Activated CD8-positive, alpha-beta memory T cell treated with anti-CD3 and anti-CD28 coated beads, Interleukin-2, amount 50 U/mL, for 48 hours (primary cell): Measurements from ENCODE around the gene CACNG8.
"Not testable (repeated sequence)": the region's sequence is repeated elsewhere in the genome, so short reads cannot be mapped to it uniquely, and the experiment has no call there.

Source experiments
- DNase-seq: peaks from one replicate; pipeline ENCODE4 v3.0.0-alpha.2; 2020

Gene CACNG8

GRCh38 chr19:53962887-53963431 lies at the start of gene CACNG8:
Gene CACNG8, plus strand, starts transcription at chr19:53962937.
- no peak for DNase-seq

- DNase-seq, result no peak
These were observed 47.7 kb upstream of the CACNG8 start for GRCh38 chr19:53915000-53915399.

GRCh38 chr19:53916004-53916403 lies 46.7 kb upstream of the CACNG8 start:
- DNase-seq, result no peak

GRCh38 chr19:53917356-53917755 lies 45.4 kb upstream of the CACNG8 start:
- DNase-seq, result no peak

- DNase-seq, result no peak
These were observed 35.0 kb upstream of the CACNG8 start for GRCh38 chr19:53927739-53928138.

GRCh38 chr19:53936029-53936428 lies 26.7 kb upstream of the CACNG8 start:
- no peak for DNase-seq

GRCh38 chr19:53942001-53942786 lies 20.5 kb upstream of the CACNG8 start:
- peak; percentile 53 for DNase-seq

GRCh38 chr19:53944416-53944815 lies 18.3 kb upstream of the CACNG8 start:
- no peak for DNase-seq

GRCh38 chr19:53944933-53945332 lies 17.8 kb upstream of the CACNG8 start:
- DNase-seq, result no peak

GRCh38 chr19:53945441-53945840 lies 17.3 kb upstream of the CACNG8 start:
- no peak for DNase-seq

GRCh38 chr19:53945998-53946397 lies 16.7 kb upstream of the CACNG8 start:
- no peak for DNase-seq

- DNase-seq, result no peak
These were observed 15.1 kb upstream of the CACNG8 start for GRCh38 chr19:53947624-53948023.

GRCh38 chr19:53948611-53949010 lies 14.1 kb upstream of the CACNG8 start:
- DNase-seq, result not testable (repeated sequence)

- DNase-seq, result no peak
These were observed 11.3 kb upstream of the CACNG8 start for GRCh38 chr19:53951436-53951835.

GRCh38 chr19:53951947-53952346 lies 10.8 kb upstream of the CACNG8 start:
- no peak for DNase-seq

GRCh38 chr19:53953383-53953782 lies 9.4 kb upstream of the CACNG8 start:
- no peak for DNase-seq

- no peak for DNase-seq
These were observed 5.1 kb upstream of the CACNG8 start for GRCh38 chr19:53957448-53958167.

GRCh38 chr19:53958168-53958571 lies 4.6 kb upstream of the CACNG8 start:
- DNase-seq, result no peak

- DNase-seq, result no peak
These were observed 3.6 kb upstream of the CACNG8 start for GRCh38 chr19:53958823-53959757.

- no peak for DNase-seq
These were observed 2.5 kb upstream of the CACNG8 start for GRCh38 chr19:53960187-53960586.

- no peak for DNase-seq
These were observed 1.9 kb upstream of the CACNG8 start for GRCh38 chr19:53960886-53961285.

- no peak for DNase-seq
These were observed 997 bp upstream of the CACNG8 start for GRCh38 chr19:53961523-53962356.
